Measurements from ENCODE around the gene SLC4A4.

DNA sequence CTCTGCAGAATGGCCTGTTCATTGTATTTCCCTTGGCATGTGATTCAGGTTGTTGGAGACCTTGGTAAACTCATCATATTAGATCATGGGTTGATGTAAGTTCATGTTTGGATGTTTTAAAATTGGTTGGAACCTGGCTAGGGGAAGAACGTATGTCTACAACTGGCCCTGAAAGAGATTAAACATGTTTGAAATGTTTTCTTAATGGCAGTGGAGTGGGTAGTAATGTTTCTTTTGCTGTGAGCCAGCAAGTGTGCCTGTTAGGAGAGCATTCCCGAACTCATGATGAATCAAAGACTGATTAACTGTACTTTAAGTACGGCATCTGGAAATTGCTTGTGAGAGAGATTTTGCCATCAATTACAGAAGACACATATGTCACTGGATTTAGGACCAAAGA lies 44.5 kb upstream of the SLC4A4 start:
- TF ChIP-seq, protein P1, sequence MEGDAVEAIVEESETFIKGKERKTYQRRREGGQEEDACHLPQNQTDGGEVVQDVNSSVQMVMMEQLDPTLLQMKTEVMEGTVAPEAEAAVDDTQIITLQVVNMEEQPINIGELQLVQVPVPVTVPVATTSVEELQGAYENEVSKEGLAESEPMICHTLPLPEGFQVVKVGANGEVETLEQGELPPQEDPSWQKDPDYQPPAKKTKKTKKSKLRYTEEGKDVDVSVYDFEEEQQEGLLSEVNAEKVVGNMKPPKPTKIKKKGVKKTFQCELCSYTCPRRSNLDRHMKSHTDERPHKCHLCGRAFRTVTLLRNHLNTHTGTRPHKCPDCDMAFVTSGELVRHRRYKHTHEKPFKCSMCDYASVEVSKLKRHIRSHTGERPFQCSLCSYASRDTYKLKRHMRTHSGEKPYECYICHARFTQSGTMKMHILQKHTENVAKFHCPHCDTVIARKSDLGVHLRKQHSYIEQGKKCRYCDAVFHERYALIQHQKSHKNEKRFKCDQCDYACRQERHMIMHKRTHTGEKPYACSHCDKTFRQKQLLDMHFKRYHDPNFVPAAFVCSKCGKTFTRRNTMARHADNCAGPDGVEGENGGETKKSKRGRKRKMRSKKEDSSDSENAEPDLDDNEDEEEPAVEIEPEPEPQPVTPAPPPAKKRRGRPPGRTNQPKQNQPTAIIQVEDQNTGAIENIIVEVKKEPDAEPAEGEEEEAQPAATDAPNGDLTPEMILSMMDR (IDR thresholded peaks at IDR 0.05 in 4 of 5, conservative IDR thresholded peaks at IDR 0.05 in 1 of 5) = no peak
- TF ChIP-seq POLR2A (IDR thresholded peaks at IDR 0.05) = no peak

All from gastrocnemius medialis (tissue), 4 donors.